Muscle layer of duodenum (tissue), 2 donors: ENCODE results near the gene OR4D1.
"Not testable (repeated sequence)": the region's sequence is repeated elsewhere in the genome, so short reads cannot be mapped to it uniquely, and the experiment has no call there.

Experiments used
- H3K27ac ChIP-seq: one replicate; pipeline ENCODE4 v1.7.0; 2013; ENCODE audit warnings: mild to moderate bottlenecking, low read length
- H3K27me3 ChIP-seq: one replicate; pipeline ENCODE4 v1.7.0; 2013; ENCODE audit warnings: low read depth, mild to moderate bottlenecking, control low read depth, low read length
- H3K36me3 ChIP-seq, 2 donors: one replicate each; pipeline ENCODE4 v1.7.0; 2013; ENCODE audit warnings: low read length in 2 of 2, control low read depth in 1 of 2, mild to moderate bottlenecking in 1 of 2; ENCODE audit not compliant: insufficient read depth in 2 of 2, control insufficient read depth in 1 of 2
- H3K4me1 ChIP-seq, 2 donors: one replicate each; pipeline ENCODE4 v1.7.0; 2013; ENCODE audit warnings: low read length in 2 of 2, mild to moderate bottlenecking in 2 of 2, control low read depth in 1 of 2, moderate library complexity in 1 of 2; ENCODE audit not compliant: insufficient read depth in 2 of 2, control insufficient read depth in 1 of 2
- H3K4me3 ChIP-seq, 2 donors: one replicate each; pipeline ENCODE4 v1.7.0; 2013; ENCODE audit warnings: low read length in 2 of 2, low read depth in 1 of 2, mild to moderate bottlenecking in 1 of 2
- H3K9me3 ChIP-seq, 2 donors: one replicate each; pipeline ENCODE4 v1.7.0; 2013; ENCODE audit warnings: low read length in 2 of 2, control low read depth in 1 of 2, mild to moderate bottlenecking in 1 of 2; ENCODE audit not compliant: control insufficient read depth in 1 of 2
- donor health status: healthy.

Gene OR4D1

GRCh38 chr17:58120195-58120822 lies 27.9 kb upstream of the OR4D1 start:
- Histone ChIP-seq H3K9me3 (no peaks in the 10 kb centered on the region), H3K27me3 (no peaks in the 10 kb centered on the region), H3K27ac (no peak overlapping the region), H3K4me1 (no peaks in the 10 kb centered on the region), H3K4me3 (no peak overlapping the region), H3K36me3 (no peaks in the 10 kb centered on the region)

GRCh38 chr17:58121925-58122324 lies 26.3 kb upstream of the OR4D1 start:
- no peak overlapping the region for H3K4me3 ChIP-seq
- H3K36me3 ChIP-seq: no peaks in the 10 kb centered on the region
- H3K27ac ChIP-seq: no peak overlapping the region
- H3K4me1 ChIP-seq: no peaks in the 10 kb centered on the region
- H3K27me3 ChIP-seq: no peaks in the 10 kb centered on the region
- no peaks in the 10 kb centered on the region for H3K9me3 ChIP-seq

GRCh38 chr17:58127846-58128245 lies 20.3 kb upstream of the OR4D1 start:
- H3K27ac ChIP-seq: no peak overlapping the region
- peaks cover 5% of the 10 kb centered on the region for H3K27me3 ChIP-seq
- no peaks in the 10 kb centered on the region for H3K36me3 ChIP-seq
- H3K4me1 ChIP-seq: no peaks in the 10 kb centered on the region
- H3K4me3 ChIP-seq: no peak overlapping the region
- no peaks in the 10 kb centered on the region for H3K9me3 ChIP-seq

- H3K4me1 ChIP-seq, H3K27me3 ChIP-seq, H3K9me3 ChIP-seq, H3K27ac ChIP-seq, H3K36me3 ChIP-seq, H3K4me3 ChIP-seq: not testable (repeated sequence)
Measured at GRCh38 chr17:58132697-58133096, 15.5 kb upstream of the OR4D1 start.

- Histone ChIP-seq H3K4me3 (no peak overlapping the region), H3K9me3 (peaks cover 0 to 9% of the 10 kb centered on the region in 2 donors), H3K27ac (no peak overlapping the region), H3K36me3 (no peaks in the 10 kb centered on the region), H3K27me3 (no peaks in the 10 kb centered on the region), H3K4me1 (no peaks in the 10 kb centered on the region)
Measured at GRCh38 chr17:58136669-58137279, 11.4 kb upstream of the OR4D1 start.

GRCh38 chr17:58141505-58141904 lies 6.7 kb upstream of the OR4D1 start:
- no peaks in the 10 kb centered on the region for H3K36me3 ChIP-seq
- H3K9me3 ChIP-seq: peaks cover 6 to 23% of the 10 kb centered on the region in 2 donors
- no peaks in the 10 kb centered on the region for H3K4me1 ChIP-seq
- no peaks in the 10 kb centered on the region for H3K27me3 ChIP-seq
- H3K4me3 ChIP-seq: no peak overlapping the region
- H3K27ac ChIP-seq: no peak overlapping the region

- H3K27ac ChIP-seq, H3K4me3 ChIP-seq, H3K4me1 ChIP-seq, H3K36me3 ChIP-seq, H3K27me3 ChIP-seq: not testable (repeated sequence)
- peaks cover 6 to 23% of the 10 kb centered on the region in 2 donors for H3K9me3 ChIP-seq
Measured at GRCh38 chr17:58143335-58143734, 4.8 kb upstream of the OR4D1 start.

GRCh38 chr17:58144801-58145200 lies 3.4 kb upstream of the OR4D1 start:
- no peak overlapping the region for H3K4me3 ChIP-seq
- H3K4me1 ChIP-seq: no peaks in the 10 kb centered on the region
- H3K36me3 ChIP-seq: no peaks in the 10 kb centered on the region
- H3K9me3 ChIP-seq: peaks cover 6 to 23% of the 10 kb centered on the region in 2 donors
- H3K27me3 ChIP-seq: no peaks in the 10 kb centered on the region
- H3K27ac ChIP-seq: no peak overlapping the region

- Histone ChIP-seq H3K9me3 (peaks cover 6 to 23% of the 10 kb centered on the region in 2 donors), H3K36me3 (no peaks in the 10 kb centered on the region), H3K4me3 (no peak overlapping the region), H3K27me3 (no peaks in the 10 kb centered on the region), H3K27ac (no peak overlapping the region), H3K4me1 (no peaks in the 10 kb centered on the region)
Measured at GRCh38 chr17:58148609-58149008, 425 bp downstream of the OR4D1 start.

- H3K27ac ChIP-seq: no peak overlapping the region
- no peaks in the 10 kb centered on the region for H3K36me3 ChIP-seq
- no peaks in the 10 kb centered on the region for H3K27me3 ChIP-seq
- H3K9me3 ChIP-seq: peaks cover 6 to 10% of the 10 kb centered on the region in 2 donors
- no peak overlapping the region for H3K4me3 ChIP-seq
- H3K4me1 ChIP-seq: no peaks in the 10 kb centered on the region
Measured at GRCh38 chr17:58150394-58150793, 2.2 kb downstream of the OR4D1 start.

GRCh38 chr17:58153046-58153445 lies 4.9 kb downstream of the OR4D1 start:
- Histone ChIP-seq H3K4me1 (peaks cover 0 to 5% of the 10 kb centered on the region in 2 donors), H3K9me3 (peaks cover 0 to under 1% of the 10 kb centered on the region in 2 donors), H3K27me3 (peaks cover 7% of the 10 kb centered on the region), H3K27ac (no peak overlapping the region), H3K4me3 (no peak overlapping the region), H3K36me3 (no peaks in the 10 kb centered on the region)

- H3K36me3 ChIP-seq: no peaks in the 10 kb centered on the region
- no peaks in the 10 kb centered on the region for H3K9me3 ChIP-seq
- H3K4me1 ChIP-seq: peaks cover 0 to 5% of the 10 kb centered on the region in 2 donors
- peaks cover 7% of the 10 kb centered on the region for H3K27me3 ChIP-seq
- no peak overlapping the region for H3K4me3 ChIP-seq
- no peak overlapping the region for H3K27ac ChIP-seq
Measured at GRCh38 chr17:58153671-58154070, 5.5 kb downstream of the OR4D1 start.
